HepG2 (cell line): ENCODE results near the gene SLC25A17. TPM values are rescaled to one million over a fixed set of nuclear protein-coding genes. Genes with fewer than 3 reads are reported as not detected.

Experiments used
- CAMTA2 ChIP-seq: sonication (generic); formaldehyde crosslinking; IDR thresholded peaks from 2 replicates; pipeline ENCODE4 v1.4.0; 2020; ENCODE audit warnings: mild to moderate bottlenecking, missing genetic modification reagents, borderline replicate concordance
- CREB3 ChIP-seq: sonication (generic); formaldehyde crosslinking; IDR thresholded peaks from 2 replicates; pipeline ENCODE4 v1.5.0; 2020; ENCODE audit warnings: missing genetic modification reagents
- CSRNP1 ChIP-seq: sonication (generic); formaldehyde crosslinking; IDR thresholded peaks from 2 replicates; pipeline ENCODE4 v1.8.1; 2023; ENCODE audit warnings: mild to moderate bottlenecking, missing genetic modification reagents
- ELF4 ChIP-seq: sonication (generic); formaldehyde crosslinking; IDR thresholded peaks from 2 replicates; pipeline ENCODE4 v1.5.0; 2020; ENCODE audit warnings: missing genetic modification reagents, mild to moderate bottlenecking, moderate library complexity, borderline replicate concordance
- HES4 ChIP-seq: sonication (generic); formaldehyde crosslinking; IDR thresholded peaks from 2 replicates; pipeline ENCODE4 v1.9.0; 2021; ENCODE audit warnings: mild to moderate bottlenecking, missing genetic modification reagents, borderline replicate concordance
- HNRNPK ChIP-seq: fragments of 200-400 bp; formaldehyde crosslinking; IDR thresholded peaks from 2 replicates; pipeline ENCODE4 v1.6.1; 2018; ENCODE audit warnings: low read length, low read depth, moderate library complexity, mild to moderate bottlenecking; ENCODE audit not compliant: poor library complexity, severe bottlenecking
- IRF2 ChIP-seq: IDR thresholded peaks from 2 replicates; pipeline ENCODE4 v1.6.1; 2018; ENCODE audit warnings: missing genetic modification reagents, missing compliant biosample characterization
- NBN ChIP-seq: fragments of 450-650 bp; conservative IDR thresholded peaks from 2 replicates; pipeline ENCODE4 v1.6.1; 2017
- PHF21A ChIP-seq: sonication (generic); formaldehyde crosslinking; IDR thresholded peaks from 2 replicates; pipeline ENCODE4 v1.5.0; 2020; ENCODE audit warnings: mild to moderate bottlenecking, missing genetic modification reagents
- PHF8 ChIP-seq: sonication (generic); formaldehyde crosslinking; IDR thresholded peaks from 2 replicates; pipeline ENCODE4 v1.5.0; 2020; ENCODE audit warnings: missing genetic modification reagents
- SATB2 ChIP-seq: sonication (generic); formaldehyde crosslinking; IDR thresholded peaks from 2 replicates; pipeline ENCODE4 v1.5.0; 2020; ENCODE audit warnings: missing genetic modification reagents
- ZBED4 ChIP-seq: sonication (generic); formaldehyde crosslinking; IDR thresholded peaks from 2 replicates; pipeline ENCODE4 v1.4.0; 2020; ENCODE audit warnings: missing genetic modification reagents, borderline replicate concordance
- ZBTB20 ChIP-seq: sonication (generic); formaldehyde crosslinking; IDR thresholded peaks from 2 replicates; pipeline ENCODE4 v1.8.1; 2023; ENCODE audit warnings: missing genetic modification reagents, low read depth, mild to moderate bottlenecking, borderline replicate concordance
- ZBTB25 ChIP-seq: IDR thresholded peaks from 2 replicates; pipeline ENCODE4 v1.6.1; 2018; ENCODE audit warnings: missing genetic modification reagents
- ZNF251 ChIP-seq: sonication (generic); formaldehyde crosslinking; IDR thresholded peaks from 2 replicates; pipeline ENCODE4 v1.9.0; 2021; ENCODE audit warnings: mild to moderate bottlenecking, missing genetic modification reagents
- ZNF326 ChIP-seq: sonication (generic); formaldehyde crosslinking; IDR thresholded peaks from 2 replicates; pipeline ENCODE4 v1.4.0; 2020; ENCODE audit warnings: missing genetic modification reagents, borderline replicate concordance
- ZNF512B ChIP-seq: sonication (generic); formaldehyde crosslinking; IDR thresholded peaks from 2 replicates; pipeline ENCODE4 v1.5.1; 2020; ENCODE audit warnings: missing genetic modification reagents, mild to moderate bottlenecking, borderline replicate concordance
- ZNF772 ChIP-seq: sonication (generic); formaldehyde crosslinking; IDR thresholded peaks from 2 replicates; pipeline ENCODE4 v1.5.0; 2020; ENCODE audit warnings: mild to moderate bottlenecking, missing genetic modification reagents
- polyA plus RNA-seq, 8 experiments: library from polyadenylated mRNA; depleted of rRNA in 3 of 8; stranded (reverse) in 7 of 8; unstranded in 1 of 8; fragments of >200 nt; fragmentation: Illumina TruSeq in 4 of 8; extraction: Trizol in 4 of 8; gene quantifications; 2 replicates each; pipeline versions ENCODE4 v1.2.1 to v1.2.3, GENCODE V29; 2011 to 2016; ENCODE audit warnings: low read depth in 4 of 8, missing spikeins in 1 of 8, mixed read lengths in 1 of 8; ENCODE audit not compliant: insufficient read depth in 1 of 8
- total RNA-seq, 5 experiments: library from RNA; depleted of rRNA; stranded (reverse); fragments of >200 nt; fragmentation: Illumina TruSeq; extraction: Trizol; gene quantifications; 2 replicates each; pipeline ENCODE4 v1.2.3, GENCODE V29; 2016; ENCODE audit warnings: low read depth in 1 of 5

SLC25A17 gene
- total and polyA plus RNA-seq, 2 of the 13 experiments (the other 11 are each of a cell fraction or from before 2014, with no cell fraction given), result 15.7 to 27.9 TPM

- TF ChIP-seq ZBTB20 (CRISPR knock-in tag) (peak; percentile 15; the same call in 1 of the 2 replicates), CREB3 (CRISPR knock-in tag) (0 out of 2 replicates have a peak, but pooled peaks have one; percentile 65), CSRNP1 (CRISPR knock-in tag) (no peak), SATB2 (CRISPR knock-in tag) (no peak), ZNF251 (CRISPR knock-in tag) (no peak), ZNF326 (no peak), HES4 (CRISPR knock-in tag) (peak; percentile 80), ZBTB25 (CRISPR knock-in tag) (no peak), IRF2 (CRISPR knock-in tag) (no peak), PHF21A (CRISPR knock-in tag) (peak; percentile 37; the same call in 1 of the 2 replicates), ZNF772 (CRISPR knock-in tag) (peak; percentile 23; the same call in 1 of the 2 replicates), PHF8 (CRISPR knock-in tag) (peak; percentile 89), ELF4 (CRISPR knock-in tag) (peak; percentile 13; the same call in 1 of the 2 replicates), CAMTA2 (CRISPR knock-in tag) (peak; percentile 80; the same call in 1 of the 2 replicates), HNRNPK (no peak), ZNF512B (CRISPR knock-in tag) (no peak), NBN (no peak), ZBED4 (no peak)
Observed at GRCh38 chr22:40818747-40819598, at the start of gene SLC25A17 (continued).
